Adipocyte (in vitro differentiated cells): ENCODE measurements around the gene IL4R.

Source experiments
- DNase-seq: peaks from one replicate; pipeline ENCODE4 v3.0.0-alpha.2; 2015; ENCODE audit warnings: low read depth
- H3K27me3 ChIP-seq: replicated peaks from 2 replicates; pipeline ENCODE4 v1.7.0; 2013; ENCODE audit warnings: mild to moderate bottlenecking, low read length, moderate library complexity; ENCODE audit not compliant: control insufficient read depth, insufficient read depth
- H3K36me3 ChIP-seq: 2 replicates; pipeline ENCODE4 v1.7.0; 2013; ENCODE audit warnings: low read length, mild to moderate bottlenecking, moderate library complexity; ENCODE audit not compliant: control insufficient read depth, insufficient read depth, severe bottlenecking
- H3K4me1 ChIP-seq: 2 replicates; pipeline ENCODE4 v1.7.0; 2013; ENCODE audit warnings: mild to moderate bottlenecking, low read length, moderate library complexity; ENCODE audit not compliant: control insufficient read depth, insufficient read depth
- H3K4me3 ChIP-seq: 2 replicates; pipeline ENCODE4 v1.7.0; 2013; ENCODE audit warnings: mild to moderate bottlenecking, low read length, moderate library complexity
- H3K9ac ChIP-seq: 2 replicates; pipeline ENCODE4 v1.7.0; 2013; ENCODE audit warnings: mild to moderate bottlenecking, low read length, moderate library complexity
- H3K9me3 ChIP-seq: 2 replicates; pipeline ENCODE4 v1.7.0; 2013; ENCODE audit warnings: mild to moderate bottlenecking, low read length, moderate library complexity; ENCODE audit not compliant: control insufficient read depth

The IL4R gene

DNA sequence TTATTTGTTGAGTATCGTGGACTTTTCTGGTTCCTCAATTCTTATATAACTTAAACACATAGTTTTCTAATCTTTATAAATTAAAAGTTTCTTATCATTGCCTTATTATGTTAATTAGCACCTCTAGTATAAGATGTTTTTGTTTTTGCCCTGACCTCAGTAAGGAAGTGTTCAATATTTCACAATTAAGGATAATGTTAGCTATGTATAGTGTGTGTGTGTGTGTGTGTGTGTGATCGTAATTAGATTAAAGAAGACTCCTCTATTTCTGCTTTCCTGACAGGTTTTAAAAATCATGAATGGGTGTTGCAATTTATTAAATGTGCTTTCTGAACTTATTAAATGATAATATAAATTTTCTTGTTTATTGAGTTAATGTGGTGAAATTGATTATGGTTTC, 100.2 kb downstream of the IL4R start:
- no peak for DNase-seq
- Histone ChIP-seq H3K4me1 (peaks cover 11% of the 10 kb centered on the region), H3K4me3 (no peak overlapping the region), H3K9me3 (no peaks in the 10 kb centered on the region), H3K27me3 (no peaks in the 10 kb centered on the region), H3K36me3 (no peaks in the 10 kb centered on the region), H3K9ac (no peak overlapping the region)
